HFFc6 (cell line): Measurements from ENCODE around the gene GALNT10. TPM values are rescaled to one million over a fixed set of nuclear protein-coding genes. Genes with fewer than 3 reads are reported as not detected.

Experiments used
- DNase-seq: peaks from one replicate; pipeline ENCODE4 v3.0.0-alpha.2; 2018
- H3K27ac Mint-ChIP-seq: 2 replicates; pipeline ENCODE4 v1.8.0; 2020; ENCODE audit warnings: mild to moderate bottlenecking, mixed read lengths
- H3K27me3 Mint-ChIP-seq: 2 replicates; pipeline ENCODE4 v1.8.0; 2021; ENCODE audit warnings: mild to moderate bottlenecking, moderate library complexity, mixed read lengths; ENCODE audit not compliant: insufficient read depth
- H3K36me3 Mint-ChIP-seq: 2 replicates; pipeline ENCODE4 v1.8.0; 2021; ENCODE audit warnings: low read depth, mixed read lengths
- H3K4me1 Mint-ChIP-seq: 2 replicates; pipeline ENCODE4 v1.8.0; 2020; ENCODE audit warnings: low read depth, mixed read lengths
- H3K4me3 Mint-ChIP-seq: 2 replicates; pipeline ENCODE4 v1.8.0; 2020; ENCODE audit warnings: mild to moderate bottlenecking, moderate library complexity, mixed read lengths
- H3K9me3 Mint-ChIP-seq: 2 replicates; pipeline ENCODE4 v1.8.0; 2020; ENCODE audit warnings: mild to moderate bottlenecking, mixed read lengths
- CTCF ChIP-seq: fragments of 200-600 bp; sonication (generic); IDR thresholded peaks from 2 replicates; pipeline ENCODE4 v1.5.0; 2021; ENCODE audit warnings: antibody characterized with exemption, mild to moderate bottlenecking
- total RNA-seq, 6 experiments: library from RNA; stranded (reverse); fragmentation: NEBNext Ultra II Directional; extraction: Animal tissue kit (Norgen Biotek cat#: 25700); gene quantifications; 2 replicates in 1 of 6; 3 replicates in 5 of 6; pipeline ENCODE4 v1.2.3, GENCODE V29; 2021

GALNT10 gene
- total RNA-seq, 6 experiments from 2014 or later = 129 to 161 (median 157) TPM

- Mint-ChIP-seq H3K9me3 (no peaks in the 10 kb centered on the region), H3K27ac (no peak overlapping the region), H3K27me3 (peaks cover 3% of the 10 kb centered on the region), H3K4me3 (no peak overlapping the region), H3K4me1 (peaks cover 11% of the 10 kb centered on the region), H3K36me3 (peaks cover 25% of the 10 kb centered on the region)
- TF ChIP-seq CTCF = no peak
- DNase-seq = no peak
Observed at GRCh38 chr5:154386952-154387629, 196.6 kb downstream of the GALNT10 start.

- no peak for TF ChIP-seq CTCF
- H3K9me3 Mint-ChIP-seq = no peaks in the 10 kb centered on the region
- peaks cover 24% of the 10 kb centered on the region for H3K36me3 Mint-ChIP-seq
- no peak overlapping the region for H3K27ac Mint-ChIP-seq
- DNase-seq = no peak
- no peak overlapping the region for H3K4me3 Mint-ChIP-seq
- peaks cover 11% of the 10 kb centered on the region for H3K4me1 Mint-ChIP-seq
- H3K27me3 Mint-ChIP-seq = peaks cover 3% of the 10 kb centered on the region
Observed at GRCh38 chr5:154388842-154389241, 198.3 kb downstream of the GALNT10 start.

- H3K36me3 Mint-ChIP-seq = peaks cover 27% of the 10 kb centered on the region
- DNase-seq = no peak
- H3K4me1 Mint-ChIP-seq = peaks cover 11% of the 10 kb centered on the region
- no peak for TF ChIP-seq CTCF
- H3K27ac Mint-ChIP-seq = peak overlapping the region; percentile 16; the same call in 1 of the 2 replicates
- no peak overlapping the region for H3K4me3 Mint-ChIP-seq
- no peaks in the 10 kb centered on the region for H3K9me3 Mint-ChIP-seq
- H3K27me3 Mint-ChIP-seq = peaks cover 3% of the 10 kb centered on the region
Observed at GRCh38 chr5:154390096-154390495, 199.6 kb downstream of the GALNT10 start.

GRCh38 chr5:154390746-154391359 lies 200.3 kb downstream of the GALNT10 start:
- peaks cover 27% of the 10 kb centered on the region for H3K36me3 Mint-ChIP-seq
- H3K4me1 Mint-ChIP-seq = peaks cover 11% of the 10 kb centered on the region
- no peaks in the 10 kb centered on the region for H3K9me3 Mint-ChIP-seq
- no peak for TF ChIP-seq CTCF
- no peak overlapping the region for H3K27ac Mint-ChIP-seq
- no peak overlapping the region for H3K4me3 Mint-ChIP-seq
- DNase-seq = no peak
- peaks cover 3% of the 10 kb centered on the region for H3K27me3 Mint-ChIP-seq

DNA sequence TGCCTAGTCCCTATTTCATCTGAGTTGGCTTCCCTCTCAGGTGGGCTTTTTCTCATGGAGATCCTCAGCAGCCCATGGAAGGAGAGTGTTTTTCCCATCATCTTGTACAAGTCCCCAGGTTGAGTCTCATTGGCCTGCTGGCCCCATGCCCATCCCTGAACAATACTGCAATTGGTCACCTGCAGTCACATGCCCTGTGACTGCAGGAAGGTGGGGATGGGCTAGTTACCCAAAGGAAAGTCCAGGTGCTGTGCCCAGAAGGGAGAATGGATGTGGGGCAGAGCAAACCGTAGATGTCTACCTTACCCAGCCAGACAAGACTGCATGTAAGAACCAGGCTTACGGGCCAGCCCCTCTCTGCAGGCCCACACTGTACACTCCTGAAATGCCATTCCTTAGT lies 201.3 kb downstream of the GALNT10 start:
- no peak for TF ChIP-seq CTCF
- peaks cover 3% of the 10 kb centered on the region for H3K27me3 Mint-ChIP-seq

More for the DNA sequence above, 201.3 kb downstream of the GALNT10 start:
- Mint-ChIP-seq H3K4me1 (peaks cover 11% of the 10 kb centered on the region), H3K27ac (no peak overlapping the region), H3K36me3 (peaks cover 31% of the 10 kb centered on the region), H3K4me3 (no peak overlapping the region), H3K9me3 (no peaks in the 10 kb centered on the region)
- DNase-seq = no peak
